SIG-M5 (cell line): ENCODE measurements around the gene TEX12.
"Not testable (repeated sequence)": the region's sequence is repeated elsewhere in the genome, so short reads cannot be mapped to it uniquely, and the experiment has no call there.

Experiments used
- DNase-seq: peaks from one replicate; lab custom pipeline; 2025; lab: John Stamatoyannopoulos, UW

The TEX12 gene

GRCh38 chr11:112167145-112167544 is at the start of gene TEX12:
Gene TEX12, plus strand, starts transcription at chr11:112167372. Its CDS starts 1,897 bp downstream, at chr11:112169269.
- no peak for DNase-seq

GRCh38 chr11:112118176-112118575 is 49.0 kb upstream of the TEX12 start:
- DNase-seq: no peak

- DNase-seq: no peak
These were observed 45.1 kb upstream of the TEX12 start for GRCh38 chr11:112121981-112122615.

GRCh38 chr11:112123129-112123528 is 44.0 kb upstream of the TEX12 start:
- DNase-seq: no peak

GRCh38 chr11:112127056-112127455 is 40.1 kb upstream of the TEX12 start:
- DNase-seq: no peak

- DNase-seq: no peak
These were observed 38.6 kb upstream of the TEX12 start for GRCh38 chr11:112128483-112129121.

- DNase-seq: peak; percentile 3
These were observed 37.5 kb upstream of the TEX12 start for GRCh38 chr11:112129656-112130055.

GRCh38 chr11:112132737-112133136 is 34.4 kb upstream of the TEX12 start:
- no peak for DNase-seq

GRCh38 chr11:112134473-112134872 is 32.7 kb upstream of the TEX12 start:
- DNase-seq: no peak

GRCh38 chr11:112143597-112143996 is 23.6 kb upstream of the TEX12 start:
- DNase-seq: no peak

- DNase-seq: no peak
These were observed 16.7 kb upstream of the TEX12 start for GRCh38 chr11:112150517-112150916.

- no peak for DNase-seq
These were observed 10.8 kb upstream of the TEX12 start for GRCh38 chr11:112156153-112156955.

- DNase-seq: peak; percentile 49
These were observed 10.0 kb upstream of the TEX12 start for GRCh38 chr11:112156956-112157766.

- DNase-seq: no peak
These were observed 7.8 kb upstream of the TEX12 start for GRCh38 chr11:112159098-112160065.

- no peak for DNase-seq
These were observed 6.9 kb upstream of the TEX12 start for GRCh38 chr11:112160091-112160848.

GRCh38 chr11:112161012-112161411 is 6.2 kb upstream of the TEX12 start:
- no peak for DNase-seq

- not testable (repeated sequence) for DNase-seq
These were observed 5.0 kb upstream of the TEX12 start for GRCh38 chr11:112162200-112162599.

GRCh38 chr11:112162761-112163546 is 4.2 kb upstream of the TEX12 start:
- DNase-seq: no peak
